GM12878 (cell line): ENCODE data around the gene UBXN7. TPM values are rescaled to one million over a fixed set of nuclear protein-coding genes. Genes with fewer than 3 reads are reported as not detected.

Source experiments
- ATAC-seq: fragments of 200-7000 bp; cut with Tn5 transposase; 3 replicates; pipeline ENCODE4 v1.9.1; 2020; ENCODE audit warnings: mild to moderate bottlenecking, moderate library complexity
- BruUV-seq: library from RNA; stranded (reverse); fragments of 400-500 nt; replicated peaks from 2 replicates; lab custom pipeline; 2021; lab: Mats Ljungman, UMichigan
- CTCF ChIA-PET: fragments of 300-600 bp; sonication (Branson Sonifier 250); formaldehyde crosslinking; extraction: SDS; loops from one replicate; lab custom pipeline; 2021; ENCODE audit warnings: inconsistent platforms; lab: Yijun Ruan, JAX
- POLR2A ChIA-PET: fragments of 350-600 bp; formaldehyde crosslinking; extraction: SDS; loops from one replicate; lab custom pipeline; 2021; ENCODE audit warnings: inconsistent platforms; lab: Charles Lee
- RAD21 ChIA-PET: fragments of 300-600 bp; sonication (Branson Sonifier 250); formaldehyde crosslinking; loops from one replicate; lab custom pipeline; 2023; ENCODE audit warnings: antibody characterized with exemption; ENCODE audit not compliant: unreplicated experiment; lab: Charles Lee
- SMC1A ChIA-PET: fragments of 300-600 bp; sonication (Branson Sonifier 250); formaldehyde crosslinking; loops from one replicate; lab custom pipeline; 2023; ENCODE audit not compliant: unreplicated experiment, uncharacterized antibody; lab: Charles Lee
- DNase-seq: peaks from one replicate; pipeline ENCODE4 v3.0.0-alpha.2; 2011; ENCODE audit warnings: low read depth, low spot score
- FAIRE-seq: peaks from 3 replicates; lab custom pipeline; 2011; peaks lifted over from hg19 to GRCh38; lab: Jason Lieb, UNC
- H2AFZ ChIP-seq: 2 replicates; pipeline ENCODE4 v1.6.0; 2011; ENCODE audit warnings: low read depth, low read length, control low read depth; ENCODE audit not compliant: control insufficient read depth
- H3K27ac ChIP-seq: 2 replicates; pipeline ENCODE4 v1.5.1; 2011; ENCODE audit warnings: control low read depth; ENCODE audit not compliant: control insufficient read depth, insufficient read depth
- H3K27me3 ChIP-seq, 2 experiments: replicated peaks in 1 of 2; 2 replicates each; pipeline versions ENCODE4 v1.6.0 to v1.6.1; 2011; ENCODE audit warnings: low read length in 1 of 2; ENCODE audit not compliant: control insufficient read depth in 2 of 2, insufficient read depth in 2 of 2
- H3K36me3 ChIP-seq, 2 experiments: 2 replicates each; pipeline ENCODE4 v1.5.1; 2011; ENCODE audit warnings: low read length in 1 of 2; ENCODE audit not compliant: control insufficient read depth in 2 of 2, insufficient read depth in 2 of 2
- H3K4me1 ChIP-seq: 2 replicates; pipeline ENCODE4 v1.6.1; 2011; ENCODE audit warnings: mild to moderate bottlenecking, low read length, moderate library complexity, mixed read lengths; ENCODE audit not compliant: control insufficient read depth, insufficient read depth
- H3K4me2 ChIP-seq: 2 replicates; pipeline ENCODE4 v1.6.0; 2011; ENCODE audit warnings: control low read depth; ENCODE audit not compliant: control insufficient read depth, insufficient read depth
- H3K4me3 ChIP-seq: fragments of 200-600 bp; sonication (generic); 2 replicates; pipeline ENCODE4 v1.5.1; 2016
- H3K79me2 ChIP-seq: 2 replicates; pipeline ENCODE4 v1.6.0; 2011; ENCODE audit warnings: low read length; ENCODE audit not compliant: control insufficient read depth, insufficient read depth
- H3K9ac ChIP-seq: 2 replicates; pipeline ENCODE4 v1.8.0; 2011; ENCODE audit warnings: low read length, control low read depth, mixed read lengths; ENCODE audit not compliant: control insufficient read depth, insufficient read depth
- H3K9me3 ChIP-seq: replicated peaks from 3 replicates; pipeline ENCODE4 v1.5.1; 2011; ENCODE audit warnings: mild to moderate bottlenecking, low read length; ENCODE audit not compliant: control insufficient read depth, insufficient read depth
- H4K20me1 ChIP-seq: 2 replicates; pipeline ENCODE4 v1.6.0; 2011; ENCODE audit not compliant: control insufficient read depth, insufficient read depth
- ATF7 ChIP-seq: fragments of 450-650 bp; IDR thresholded peaks from 2 replicates; pipeline ENCODE4 v1.6.1; 2016; ENCODE audit warnings: low read depth, mild to moderate bottlenecking
- DPF2 ChIP-seq: fragments of 450-650 bp; IDR thresholded peaks from 2 replicates; pipeline ENCODE4 v1.6.1; 2017; ENCODE audit warnings: mild to moderate bottlenecking
- ESRRA ChIP-seq: IDR thresholded peaks from 2 replicates; pipeline ENCODE4 v1.6.1; 2012; ENCODE audit warnings: mild to moderate bottlenecking, low read length, improper control_type of control experiment
- GATAD2B ChIP-seq: fragments of 450-650 bp; conservative IDR thresholded peaks from 2 replicates; pipeline ENCODE4 v1.6.1; 2017; ENCODE audit warnings: low read depth, mild to moderate bottlenecking, moderate library complexity
- HCFC1 ChIP-seq: fragments of 150-350 bp; IDR thresholded peaks from 2 replicates; pipeline ENCODE4 v1.6.1; 2014; ENCODE audit warnings: low read length
- IKZF2 ChIP-seq, 2 experiments: fragments of 450-650 bp; IDR thresholded peaks; 2 replicates each; pipeline ENCODE4 v1.6.1; 2017; ENCODE audit warnings: mild to moderate bottlenecking in 2 of 2, moderate library complexity in 2 of 2
- NFIC ChIP-seq: IDR thresholded peaks from 2 replicates; pipeline ENCODE4 v1.6.1; 2012; ENCODE audit warnings: low read depth, mild to moderate bottlenecking, inconsistent platforms, low read length, moderate library complexity
- PAX5 ChIP-seq: IDR thresholded peaks from 2 replicates; pipeline ENCODE4 v1.6.1; 2011; ENCODE audit warnings: low read depth, low read length, borderline replicate concordance
- ZBED1 ChIP-seq: IDR thresholded peaks from 2 replicates; pipeline ENCODE4 v1.6.1; 2016; ENCODE audit warnings: borderline replicate concordance
- ZNF207 ChIP-seq: fragments of 450-650 bp; IDR thresholded peaks from 2 replicates; pipeline ENCODE4 v1.6.1; 2014; ENCODE audit warnings: antibody characterized with exemption, mild to moderate bottlenecking, borderline replicate concordance
- ZNF384 ChIP-seq: IDR thresholded peaks from 2 replicates; pipeline ENCODE4 v1.6.1; 2012; ENCODE audit warnings: low read depth, mild to moderate bottlenecking, low read length, improper control_type of control experiment, borderline replicate concordance
- ZSCAN29 ChIP-seq: fragments of 450-650 bp; IDR thresholded peaks from 2 replicates; pipeline ENCODE4 v1.6.1; 2017; ENCODE audit warnings: mild to moderate bottlenecking, moderate library complexity
- WGBS: methylation state at CpG from one replicate; pipeline ENCODE4 v1.1.6; 2016; ENCODE audit warnings: low lambda C conversion rate; ENCODE audit not compliant: insufficient replicate concordance, insufficient coverage; ENCODE audit errors: missing lambda C conversion rate; 5-methylcytosine and 5-hydroxymethylcytosine counted together
- in situ Hi-C: fragments of 300-500 bp; cut with MboI; formaldehyde crosslinking; loops from 9 replicates; pipeline ENCODE4 v1.14.3; 2018; ENCODE audit warnings: mixed read lengths
- intact Hi-C: fragments of 100-400 bp; cut with micrococcal nuclease; formaldehyde crosslinking; loops from one replicate; pipeline ENCODE4 v1.14.2; 2022; ENCODE audit not compliant: unreplicated experiment
- polyA plus RNA-seq, 11 experiments: library from polyadenylated mRNA; depleted of rRNA in 4 of 11; unstranded in 6 of 11; stranded (reverse) in 5 of 11; fragments of >200 nt; fragmentation: Nextera tagmentation in 4 of 11; fragmentation: Illumina TruSeq in 1 of 11; extraction: Ambion mirVana in 4 of 11; extraction: Trizol in 1 of 11; gene quantifications; 1 replicate in 1 of 11; 2 replicates in 10 of 11; pipeline versions ENCODE4 v1.2.1 to v1.2.3, GENCODE V29; 2011 to 2016; ENCODE audit warnings: inconsistent platforms in 2 of 11, missing spikeins in 2 of 11, low read depth in 1 of 11
- total RNA-seq, 4 experiments: library from RNA; depleted of rRNA in 3 of 4; stranded (reverse); fragments of >200 nt in 3 of 4; fragmentation: Illumina TruSeq in 1 of 4; extraction: Trizol in 1 of 4; gene quantifications; 2 replicates each; pipeline versions ENCODE4 v1.2.1 to v1.2.3, GENCODE V29; 2013 to 2021
- TF ChIP-seq, protein P1 (sequence below): IDR thresholded peaks from 2 replicates; pipeline ENCODE4 v1.6.1; 2012; ENCODE audit warnings: low read length, inconsistent platforms
- TF ChIP-seq, protein P2 (sequence below), 3 experiments: IDR thresholded peaks in 2 of 3; conservative IDR thresholded peaks in 1 of 3; 2 replicates each; pipeline ENCODE4 v1.5.1; 2011; ENCODE audit warnings: low read depth in 3 of 3, low read length in 3 of 3, mild to moderate bottlenecking in 3 of 3, control low read depth in 2 of 3, moderate library complexity in 2 of 3, inconsistent platforms in 1 of 3, mixed read lengths in 1 of 3; ENCODE audit not compliant: control insufficient read depth in 2 of 3, insufficient read depth in 1 of 3; ENCODE audit errors: extremely low read depth in 1 of 3

The UBXN7 gene
- total and polyA plus RNA-seq, 10 of the 15 experiments (the other 5 are each of a cell fraction or from before 2014, with no cell fraction given), result 4.8 to 78.4 (median 24.9) TPM

- 71% methylated on average over 11 of the region's 11 CpGs for WGBS
- FAIRE-seq, result no peak
- DNase-seq, result no peak
- peaks cover 17% of the 10 kb centered on the region for H3K79me2 ChIP-seq
- intact Hi-C loops, result no loop called here
- CTCF ChIA-PET, result no interaction called here
- RAD21 ChIA-PET, result no interaction called here
- no peaks in the 10 kb centered on the region for H3K36me3 ChIP-seq
- TF ChIP-seq ZNF207, result no peak
- TF ChIP-seq ZNF384, result no peak
- TF ChIP-seq, protein P1, sequence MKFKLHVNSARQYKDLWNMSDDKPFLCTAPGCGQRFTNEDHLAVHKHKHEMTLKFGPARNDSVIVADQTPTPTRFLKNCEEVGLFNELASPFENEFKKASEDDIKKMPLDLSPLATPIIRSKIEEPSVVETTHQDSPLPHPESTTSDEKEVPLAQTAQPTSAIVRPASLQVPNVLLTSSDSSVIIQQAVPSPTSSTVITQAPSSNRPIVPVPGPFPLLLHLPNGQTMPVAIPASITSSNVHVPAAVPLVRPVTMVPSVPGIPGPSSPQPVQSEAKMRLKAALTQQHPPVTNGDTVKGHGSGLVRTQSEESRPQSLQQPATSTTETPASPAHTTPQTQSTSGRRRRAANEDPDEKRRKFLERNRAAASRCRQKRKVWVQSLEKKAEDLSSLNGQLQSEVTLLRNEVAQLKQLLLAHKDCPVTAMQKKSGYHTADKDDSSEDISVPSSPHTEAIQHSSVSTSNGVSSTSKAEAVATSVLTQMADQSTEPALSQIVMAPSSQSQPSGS, result no peak
- no peak for TF ChIP-seq ZBED1
- no peak overlapping the region for H3K27ac ChIP-seq
- H4K20me1 ChIP-seq, result no peaks in the 10 kb centered on the region
- no peak overlapping the region for H3K4me3 ChIP-seq
- no peaks in the 10 kb centered on the region for H3K27me3 ChIP-seq
- H3K4me2 ChIP-seq, result no peak overlapping the region
- SMC1A ChIA-PET, result no interaction called here
- in situ Hi-C loops, result no loop called here
- ATAC-seq, result no peak
- no peak overlapping the region for H2AFZ ChIP-seq
- H3K4me1 ChIP-seq, result no peaks in the 10 kb centered on the region
- BruUV-seq, result no TSS peak
- POLR2A ChIA-PET, result interaction anchor here (0.6 kb wide), 1 partner anchor 39 kb away, joined by 3 read pairs; no protein-coding TSS in a partner anchor
- H3K9ac ChIP-seq, result no peak overlapping the region
- H3K9me3 ChIP-seq, result no peaks in the 10 kb centered on the region
Observed at GRCh38 chr3:196321162-196321561, 111.1 kb downstream of the UBXN7 start.

DNA sequence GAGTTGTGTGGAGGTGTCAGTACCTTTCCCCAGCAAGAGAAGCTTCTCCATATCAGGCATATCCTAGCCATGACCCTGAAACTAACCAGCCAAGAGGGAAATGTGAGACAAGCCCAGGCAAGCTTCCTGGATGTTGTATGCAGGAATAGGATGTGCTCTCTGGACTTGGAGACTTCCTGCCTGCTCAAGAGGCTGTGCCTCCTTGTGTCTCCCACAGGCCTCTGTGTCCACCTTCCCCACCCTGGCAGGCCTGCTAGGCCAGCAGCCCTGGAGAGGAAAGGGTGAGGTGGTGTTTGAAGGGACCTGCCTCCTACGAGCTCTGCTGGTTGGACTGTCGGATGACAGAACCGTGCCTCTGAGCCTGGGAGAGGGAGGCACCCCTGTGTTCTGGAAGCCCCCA, 112.1 kb downstream of the UBXN7 start:
- H3K4me2 ChIP-seq, result no peak overlapping the region
- CTCF ChIA-PET, result interaction anchor here (0.6 to 3.1 kb wide), 3 partner anchors 35 to 325 kb away, joined by 3 to 11 read pairs (median 4); no protein-coding TSS in a partner anchor
- POLR2A ChIA-PET, result interaction anchor here (0.7 kb wide), 3 partner anchors 13 to 1846 kb away, joined by 3 to 6 read pairs (median 4); no protein-coding TSS in a partner anchor
- TF ChIP-seq HCFC1 (no peak), GATAD2B (no peak), PAX5 (no peak), ATF7 (no peak), ESRRA (no peak), DPF2 (no peak), IKZF2 (IDR thresholded peaks at IDR 0.05) (no peak), ZSCAN29 (no peak), NFIC (no peak)
- TF ChIP-seq, protein P2, sequence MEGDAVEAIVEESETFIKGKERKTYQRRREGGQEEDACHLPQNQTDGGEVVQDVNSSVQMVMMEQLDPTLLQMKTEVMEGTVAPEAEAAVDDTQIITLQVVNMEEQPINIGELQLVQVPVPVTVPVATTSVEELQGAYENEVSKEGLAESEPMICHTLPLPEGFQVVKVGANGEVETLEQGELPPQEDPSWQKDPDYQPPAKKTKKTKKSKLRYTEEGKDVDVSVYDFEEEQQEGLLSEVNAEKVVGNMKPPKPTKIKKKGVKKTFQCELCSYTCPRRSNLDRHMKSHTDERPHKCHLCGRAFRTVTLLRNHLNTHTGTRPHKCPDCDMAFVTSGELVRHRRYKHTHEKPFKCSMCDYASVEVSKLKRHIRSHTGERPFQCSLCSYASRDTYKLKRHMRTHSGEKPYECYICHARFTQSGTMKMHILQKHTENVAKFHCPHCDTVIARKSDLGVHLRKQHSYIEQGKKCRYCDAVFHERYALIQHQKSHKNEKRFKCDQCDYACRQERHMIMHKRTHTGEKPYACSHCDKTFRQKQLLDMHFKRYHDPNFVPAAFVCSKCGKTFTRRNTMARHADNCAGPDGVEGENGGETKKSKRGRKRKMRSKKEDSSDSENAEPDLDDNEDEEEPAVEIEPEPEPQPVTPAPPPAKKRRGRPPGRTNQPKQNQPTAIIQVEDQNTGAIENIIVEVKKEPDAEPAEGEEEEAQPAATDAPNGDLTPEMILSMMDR (IDR thresholded peaks at IDR 0.05 in 2 of 3, conservative IDR thresholded peaks at IDR 0.05 in 1 of 3; ENCODE audit: control insufficient read depth in 2 of 3, extremely low read depth in 1 of 3, insufficient read depth in 1 of 3, low read depth in 3 of 3, low read length in 3 of 3), result no peak
- TF ChIP-seq, protein P1, result no peak

More for the DNA sequence above, 112.1 kb downstream of the UBXN7 start:
- in situ Hi-C loops, result no loop called here
- Histone ChIP-seq H3K36me3 (no peaks in the 10 kb centered on the region; a peak in 1 of 4 replicates), H3K79me2 (peaks cover 17% of the 10 kb centered on the region), H3K27ac (no peak overlapping the region), H3K9ac (no peak overlapping the region), H3K9me3 (no peaks in the 10 kb centered on the region), H2AFZ (no peak overlapping the region), H3K4me1 (no peaks in the 10 kb centered on the region), H4K20me1 (no peaks in the 10 kb centered on the region), H3K27me3 (no peaks in the 10 kb centered on the region), H3K4me3 (no peak overlapping the region)
- ChIA-PET RAD21 (interaction anchor here (0.6 kb wide), 1 partner anchor 44 kb away, joined by 3 read pairs; no protein-coding TSS in a partner anchor), SMC1A (no interaction called here)
- intact Hi-C loops, result no loop called here
- no peak for DNase-seq
- FAIRE-seq, result no peak
- ATAC-seq, result no peak
- TSS peak; percentile 78 for BruUV-seq
- WGBS, result 94% methylated on average over 3 of the region's 3 CpGs
